ENCODE data around the gene ZNF524. TPM values are rescaled to one million over a fixed set of nuclear protein-coding genes. Genes with fewer than 3 reads are reported as not detected.
"Not testable (repeated sequence)": the region's sequence is repeated elsewhere in the genome, so short reads cannot be mapped to it uniquely, and the experiment has no call there.

Gene ZNF524
- total RNA-seq, 2 donors from 2014 or later, result 30.2 to 54.8 TPM

DNA sequence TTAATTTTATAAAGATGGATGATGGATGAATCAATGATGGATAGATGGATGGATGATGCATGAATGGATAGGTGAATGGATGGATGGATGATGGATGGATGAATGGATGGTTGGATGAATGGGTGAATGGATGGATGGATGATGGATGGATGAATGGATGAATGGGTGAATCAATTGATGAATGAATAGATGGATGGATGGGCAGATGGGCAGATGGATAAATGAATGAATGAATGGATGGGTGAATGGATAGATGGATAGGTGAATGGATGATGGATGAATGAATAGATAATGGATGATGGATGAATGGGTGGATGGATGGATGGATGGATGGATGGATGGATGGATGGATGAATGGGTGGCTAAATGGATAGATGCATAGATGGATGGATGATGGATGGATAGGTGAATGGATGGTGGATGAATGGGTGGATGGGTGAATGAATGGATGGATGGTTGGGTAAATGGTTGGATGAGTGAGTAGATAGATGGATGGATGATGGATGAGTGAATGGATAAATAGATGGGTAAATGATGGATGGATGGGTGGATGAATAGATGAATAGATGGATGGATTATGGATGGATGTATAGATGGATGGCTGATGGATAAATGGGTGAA, 32.3 kb upstream of the ZNF524 start:
- TF ChIP-seq, protein P1, sequence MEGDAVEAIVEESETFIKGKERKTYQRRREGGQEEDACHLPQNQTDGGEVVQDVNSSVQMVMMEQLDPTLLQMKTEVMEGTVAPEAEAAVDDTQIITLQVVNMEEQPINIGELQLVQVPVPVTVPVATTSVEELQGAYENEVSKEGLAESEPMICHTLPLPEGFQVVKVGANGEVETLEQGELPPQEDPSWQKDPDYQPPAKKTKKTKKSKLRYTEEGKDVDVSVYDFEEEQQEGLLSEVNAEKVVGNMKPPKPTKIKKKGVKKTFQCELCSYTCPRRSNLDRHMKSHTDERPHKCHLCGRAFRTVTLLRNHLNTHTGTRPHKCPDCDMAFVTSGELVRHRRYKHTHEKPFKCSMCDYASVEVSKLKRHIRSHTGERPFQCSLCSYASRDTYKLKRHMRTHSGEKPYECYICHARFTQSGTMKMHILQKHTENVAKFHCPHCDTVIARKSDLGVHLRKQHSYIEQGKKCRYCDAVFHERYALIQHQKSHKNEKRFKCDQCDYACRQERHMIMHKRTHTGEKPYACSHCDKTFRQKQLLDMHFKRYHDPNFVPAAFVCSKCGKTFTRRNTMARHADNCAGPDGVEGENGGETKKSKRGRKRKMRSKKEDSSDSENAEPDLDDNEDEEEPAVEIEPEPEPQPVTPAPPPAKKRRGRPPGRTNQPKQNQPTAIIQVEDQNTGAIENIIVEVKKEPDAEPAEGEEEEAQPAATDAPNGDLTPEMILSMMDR (IDR thresholded peaks at IDR 0.05), result no peak
- TF ChIP-seq POLR2A (IDR thresholded peaks at IDR 0.05) (no peak), POLR2AphosphoS5 (IDR thresholded peaks at IDR 0.05) (no peak)
- no peaks in the 10 kb centered on the region for H3K27me3 ChIP-seq (replicated peaks; ENCODE audit: insufficient read depth)
- H3K36me3 ChIP-seq, result no peaks in the 10 kb centered on the region
- intact Hi-C loops (cut with DNase I), result no loop called here
- H3K27ac ChIP-seq, result no peak overlapping the region
- no peak overlapping the region for H3K4me3 ChIP-seq
- H3K4me1 ChIP-seq (replicated peaks), result no peaks in the 10 kb centered on the region
- DNase-seq (ENCODE audit: low spot score), result no peak
- no peaks in the 10 kb centered on the region for H3K9me3 ChIP-seq

DNA sequence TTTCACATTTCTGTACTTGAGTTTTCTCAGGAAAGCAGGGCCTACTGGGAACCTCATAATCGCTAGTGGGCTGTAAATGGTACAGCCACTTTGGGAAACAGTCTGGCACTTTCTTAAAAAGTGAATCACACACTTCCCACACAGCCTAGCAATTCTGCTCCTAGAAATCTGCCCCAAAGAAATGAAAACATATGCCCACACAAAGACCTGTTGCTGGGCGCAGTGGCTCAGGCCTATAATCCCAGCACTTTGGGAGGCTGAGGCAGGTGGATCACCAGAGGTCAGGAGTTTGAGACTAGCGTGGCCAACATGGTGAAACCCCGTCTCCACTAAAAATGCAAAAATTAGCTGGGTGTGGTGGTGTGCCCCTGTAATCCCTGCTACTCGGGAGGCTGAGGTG, 30.6 kb upstream of the ZNF524 start:
- H3K27ac ChIP-seq; H3K4me1 ChIP-seq (replicated peaks); H3K27me3 ChIP-seq (replicated peaks; ENCODE audit: insufficient read depth); DNase-seq (ENCODE audit: low spot score); H3K4me3 ChIP-seq; H3K9me3 ChIP-seq; H3K36me3 ChIP-seq; intact Hi-C loops (cut with DNase I): not testable (repeated sequence)
- WGBS, result 82% methylated on average over 5 of the region's 5 CpGs

DNA sequence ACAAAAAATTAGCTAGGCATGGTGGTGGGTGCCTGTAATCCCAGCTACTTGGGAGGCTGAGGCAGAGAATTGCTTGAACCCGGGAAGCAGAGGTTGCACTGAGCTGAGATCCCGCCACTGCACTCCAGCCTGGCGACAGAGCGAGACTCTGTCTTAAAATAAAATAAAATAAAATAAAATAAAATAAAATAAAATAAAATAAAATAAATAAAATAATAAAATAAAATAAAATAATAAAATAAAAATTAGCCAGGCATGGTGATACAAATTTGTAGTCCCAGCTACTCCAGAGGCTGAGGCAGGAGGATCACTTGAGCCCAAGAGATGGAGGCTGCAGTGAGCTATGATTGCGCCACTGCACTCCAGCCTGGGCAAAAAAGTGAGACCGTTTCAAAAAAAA, 26.2 kb upstream of the ZNF524 start:
- H3K27ac ChIP-seq; H3K9me3 ChIP-seq; H3K36me3 ChIP-seq; H3K27me3 ChIP-seq (replicated peaks; ENCODE audit: insufficient read depth); H3K4me1 ChIP-seq (replicated peaks); H3K4me3 ChIP-seq; DNase-seq (ENCODE audit: low spot score); intact Hi-C loops (cut with DNase I): not testable (repeated sequence)
- WGBS, result 93% methylated on average over 6 of the region's 6 CpGs

DNA sequence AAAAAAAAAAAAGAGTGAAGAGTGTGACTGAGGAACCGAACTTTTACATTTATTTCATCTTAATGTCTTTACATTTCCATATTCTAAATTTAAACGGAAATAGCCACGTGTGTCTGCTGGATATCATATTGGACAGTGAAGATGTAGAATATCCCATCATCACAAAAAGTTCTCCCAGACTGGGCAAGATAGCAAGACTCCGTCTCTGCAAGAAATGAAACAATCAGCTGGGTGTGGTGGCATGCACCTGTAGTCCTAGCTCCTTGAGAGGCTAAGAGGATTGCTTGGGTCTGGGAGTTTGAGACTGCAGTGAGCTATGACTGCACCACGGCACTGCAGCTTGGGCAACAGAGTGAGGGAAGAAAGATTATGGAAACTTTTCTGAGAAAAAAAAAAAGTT, 23.3 kb upstream of the ZNF524 start:
- Histone ChIP-seq H3K27ac (no peak overlapping the region), H3K9me3 (no peaks in the 10 kb centered on the region), H3K27me3 (replicated peaks; ENCODE audit: insufficient read depth) (no peaks in the 10 kb centered on the region), H3K4me1 (replicated peaks) (peaks cover 13% of the 10 kb centered on the region), H3K36me3 (peaks cover 0 to 7% of the 10 kb centered on the region in 2 donors), H3K4me3 (no peak overlapping the region)
- WGBS, result 94% methylated on average over 5 of the region's 5 CpGs
- DNase-seq (ENCODE audit: low spot score), result no peak
- intact Hi-C loops (cut with DNase I), result no loop called here
- TF ChIP-seq POLR2A (IDR thresholded peaks at IDR 0.05), result no peak
- TF ChIP-seq POLR2AphosphoS5 (IDR thresholded peaks at IDR 0.05), result no peak
- TF ChIP-seq, protein P1 (IDR thresholded peaks at IDR 0.05), result no peak

DNA sequence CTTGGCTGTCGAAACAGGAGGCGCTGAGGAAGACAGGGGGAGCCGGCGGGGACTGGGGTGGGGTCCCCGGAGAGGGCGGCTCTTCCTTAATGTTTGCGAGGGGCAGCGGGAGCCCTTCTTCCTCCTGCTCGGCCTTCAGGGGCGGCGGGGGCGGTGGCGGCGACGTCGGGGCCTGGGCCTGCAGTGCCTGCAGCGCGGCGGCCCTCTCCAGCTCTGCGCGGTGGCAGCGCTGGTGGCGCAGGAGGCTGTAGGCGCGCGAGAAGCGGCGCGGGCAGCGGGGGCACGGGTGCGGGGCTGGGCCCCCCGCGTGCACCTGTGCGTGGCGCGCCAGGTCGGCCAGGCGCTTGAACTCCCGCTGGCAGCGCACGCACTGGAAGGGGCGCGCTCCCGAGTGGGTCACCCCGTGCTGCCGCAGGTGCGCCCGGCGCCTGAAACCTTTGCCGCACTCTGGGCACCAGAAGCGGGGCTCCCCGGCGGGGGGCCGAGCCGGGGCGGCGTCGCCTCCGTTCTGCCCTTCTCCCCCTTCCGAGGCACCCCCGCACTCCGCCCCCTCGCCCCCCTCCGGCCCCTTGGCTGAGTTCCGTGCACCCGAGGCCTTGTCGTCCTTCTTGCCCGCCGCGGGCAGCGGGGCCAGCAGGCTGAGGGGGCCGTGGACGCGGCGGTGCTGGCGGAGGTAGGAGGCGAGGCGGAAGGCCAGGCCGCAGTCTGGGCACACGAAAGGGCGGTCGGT, 21.9 kb upstream of the ZNF524 start:
- Histone ChIP-seq H3K27me3 (replicated peaks; ENCODE audit: insufficient read depth) (no peaks in the 10 kb centered on the region), H3K4me3 (no peak overlapping the region)
- WGBS, result 93% methylated on average over 83 of the region's 83 CpGs

More for the DNA sequence above, 21.9 kb upstream of the ZNF524 start:
- peaks cover 0 to 7% of the 10 kb centered on the region in 2 donors for H3K36me3 ChIP-seq
- intact Hi-C loops (cut with DNase I), result no loop called here
- H3K27ac ChIP-seq, result no peak overlapping the region
- DNase-seq (ENCODE audit: low spot score), result no peak
- TF ChIP-seq, protein P1 (IDR thresholded peaks at IDR 0.05), result no peak
- no peak for TF ChIP-seq POLR2A (IDR thresholded peaks at IDR 0.05)
- no peak for TF ChIP-seq POLR2AphosphoS5 (IDR thresholded peaks at IDR 0.05)
- H3K9me3 ChIP-seq, result no peaks in the 10 kb centered on the region
- peaks cover 14% of the 10 kb centered on the region for H3K4me1 ChIP-seq (replicated peaks)

All from prostate gland (tissue), 2 donors.